MM.1S (cell line): Measurements from ENCODE around the gene LPA.
A peak's percentile ranks its signal among the peaks of the same experiment; 100 is the strongest.

Source experiments
- DNase-seq: peaks from one replicate; pipeline ENCODE4 v3.0.0-alpha.2; 2015
- H2AFZ ChIP-seq: fragments of 300-600 bp; sonication (generic); 2 replicates; pipeline ENCODE4 v1.6.0; 2016; ENCODE audit warnings: antibody characterized with exemption, low read length
- H3F3A ChIP-seq: fragments of 300-600 bp; sonication (generic); 2 replicates; pipeline ENCODE4 v1.6.1; 2016; ENCODE audit warnings: mild to moderate bottlenecking, antibody characterized with exemption, low read length, moderate library complexity, mixed read lengths; ENCODE audit not compliant: insufficient read depth
- H3K27ac ChIP-seq: fragments of 300-600 bp; sonication (generic); 2 replicates; pipeline ENCODE4 v1.5.1; 2016; ENCODE audit warnings: mild to moderate bottlenecking, low read length
- H3K27me3 ChIP-seq: fragments of 300-600 bp; sonication (generic); replicated peaks from 2 replicates; pipeline ENCODE4 v1.6.0; 2016; ENCODE audit warnings: low read length; ENCODE audit not compliant: insufficient read depth
- H3K36me3 ChIP-seq: fragments of 300-600 bp; sonication (generic); replicated peaks from 2 replicates; pipeline ENCODE4 v1.6.1; 2016; ENCODE audit warnings: mild to moderate bottlenecking, low read length, mixed read lengths; ENCODE audit not compliant: insufficient read depth
- H3K4me1 ChIP-seq: fragments of 300-600 bp; sonication (generic); 2 replicates; pipeline ENCODE4 v1.6.1; 2016; ENCODE audit warnings: low read length, mixed read lengths
- H3K4me2 ChIP-seq: fragments of 300-600 bp; sonication (generic); 2 replicates; pipeline ENCODE4 v1.6.0; 2016; ENCODE audit warnings: low read depth, low read length
- H3K4me3 ChIP-seq: fragments of 300-600 bp; sonication (generic); 2 replicates; pipeline ENCODE4 v1.5.1; 2016; ENCODE audit warnings: low read length, mixed read lengths
- H3K79me2 ChIP-seq: fragments of 300-600 bp; sonication (generic); 2 replicates; pipeline ENCODE4 v1.6.1; 2016; ENCODE audit warnings: mixed run types, low read length, mixed read lengths
- H3K9ac ChIP-seq: fragments of 300-600 bp; sonication (generic); 2 replicates; pipeline ENCODE4 v1.6.1; 2016; ENCODE audit warnings: low read length, mixed read lengths
- H3K9me2 ChIP-seq: fragments of 300-600 bp; sonication (generic); replicated peaks from 2 replicates; pipeline ENCODE4 v1.6.1; 2016; ENCODE audit warnings: mild to moderate bottlenecking, low read length, mixed read lengths; ENCODE audit not compliant: insufficient read depth
- H3K9me3 ChIP-seq: fragments of 300-600 bp; sonication (generic); replicated peaks from 2 replicates; pipeline ENCODE4 v1.6.1; 2016; ENCODE audit warnings: mild to moderate bottlenecking, low read length, mixed read lengths; ENCODE audit not compliant: insufficient read depth
- H4K20me1 ChIP-seq: fragments of 300-600 bp; sonication (generic); 2 replicates; pipeline ENCODE4 v1.6.1; 2016; ENCODE audit warnings: mild to moderate bottlenecking, low read length, moderate library complexity, mixed read lengths; ENCODE audit not compliant: insufficient read depth
- CTCF ChIP-seq: fragments of 300-600 bp; sonication (generic); IDR thresholded peaks from 2 replicates; pipeline ENCODE4 v1.5.1; 2016; ENCODE audit warnings: antibody characterized with exemption, low read length, mixed read lengths
- EZH2 ChIP-seq: fragments of 300-600 bp; sonication (generic); optimal IDR thresholded peaks from 2 replicates; pipeline ENCODE3; 2017; ENCODE audit warnings: low read depth, mild to moderate bottlenecking, antibody characterized with exemption, low read length, mixed read lengths
- EZH2phosphoT487 ChIP-seq: fragments of 300-600 bp; sonication (generic); IDR thresholded peaks from 2 replicates; pipeline ENCODE4 v1.6.1; 2018; ENCODE audit warnings: antibody characterized with exemption, low read length

Gene LPA

GRCh38 chr6:160668589-160668988 lies 4.5 kb upstream of the LPA start:
- Histone ChIP-seq H3K9me2 (no peaks in the 10 kb centered on the region), H3K79me2 (no peaks in the 10 kb centered on the region), H2AFZ (no peak overlapping the region), H4K20me1 (no peaks in the 10 kb centered on the region), H3K4me3 (no peak overlapping the region), H3K4me2 (no peak overlapping the region), H3K4me1 (no peaks in the 10 kb centered on the region), H3K9me3 (no peaks in the 10 kb centered on the region), H3K27me3 (no peaks in the 10 kb centered on the region), H3K27ac (no peak overlapping the region), H3K9ac (no peak overlapping the region), H3F3A (no peaks in the 10 kb centered on the region), H3K36me3 (no peaks in the 10 kb centered on the region)
- no peak for TF ChIP-seq CTCF
- TF ChIP-seq EZH2phosphoT487 = no peak
- TF ChIP-seq EZH2 = no peak
- DNase-seq = no peak

- TF ChIP-seq CTCF = peak; percentile 48
- no peak for TF ChIP-seq EZH2phosphoT487
- Histone ChIP-seq H3K4me2 (no peak overlapping the region), H3K79me2 (no peaks in the 10 kb centered on the region), H3K9ac (no peak overlapping the region), H3F3A (no peaks in the 10 kb centered on the region), H2AFZ (no peak overlapping the region), H3K27ac (no peak overlapping the region), H3K27me3 (no peaks in the 10 kb centered on the region), H3K36me3 (no peaks in the 10 kb centered on the region), H3K9me3 (no peaks in the 10 kb centered on the region), H3K9me2 (no peaks in the 10 kb centered on the region), H4K20me1 (no peaks in the 10 kb centered on the region), H3K4me1 (no peaks in the 10 kb centered on the region), H3K4me3 (no peak overlapping the region)
- DNase-seq = peak; percentile 14
These were observed 3.8 kb upstream of the LPA start for GRCh38 chr6:160667639-160668481.

- no peak overlapping the region for H3K4me2 ChIP-seq
- H3K9me3 ChIP-seq = no peaks in the 10 kb centered on the region
- H4K20me1 ChIP-seq = no peaks in the 10 kb centered on the region
- no peaks in the 10 kb centered on the region for H3K9me2 ChIP-seq
- H3K4me3 ChIP-seq = no peak overlapping the region
- H3K36me3 ChIP-seq = no peaks in the 10 kb centered on the region
- TF ChIP-seq EZH2 (no peak), CTCF (no peak), EZH2phosphoT487 (no peak)
- H2AFZ ChIP-seq = no peak overlapping the region
- H3K4me1 ChIP-seq = no peaks in the 10 kb centered on the region
- H3K9ac ChIP-seq = no peak overlapping the region
- H3K27ac ChIP-seq = no peak overlapping the region
- no peaks in the 10 kb centered on the region for H3K27me3 ChIP-seq
- DNase-seq = no peak
- no peaks in the 10 kb centered on the region for H3F3A ChIP-seq
- H3K79me2 ChIP-seq = no peaks in the 10 kb centered on the region
These were observed 1.2 kb downstream of the LPA start for GRCh38 chr6:160662842-160663241.
